ENCODE data around the gene CCDC187.
"Not testable (repeated sequence)": the region's sequence is repeated elsewhere in the genome, so short reads cannot be mapped to it uniquely, and the experiment has no call there.

The CCDC187 gene

GRCh38 chr9:136239135-136239982 is 64.5 kb downstream of the CCDC187 start:
- in situ Hi-C loops (cut with HindIII; ENCODE audit: low pct_unique_long_range_greater_than_20kb, low sequenced_read_pairs) = no loop called here
- no peak for DNase-seq (ENCODE audit: low read depth in 1 of 2, low spot score in 1 of 2)

GRCh38 chr9:136238342-136238732 is 65.6 kb downstream of the CCDC187 start:
- DNase-seq (ENCODE audit: low read depth in 1 of 2, low spot score in 1 of 2) = no peak
- in situ Hi-C loops (cut with HindIII; ENCODE audit: low pct_unique_long_range_greater_than_20kb, low sequenced_read_pairs) = no loop called here
- TF ChIP-seq JUND (IDR thresholded peaks at IDR 0.05; ENCODE audit: low read depth) = no peak

More at GRCh38 chr9:136239135-136239982, 64.5 kb downstream of the CCDC187 start:
- TF ChIP-seq JUND (IDR thresholded peaks at IDR 0.05; ENCODE audit: low read depth) = no peak

- TF ChIP-seq JUND (IDR thresholded peaks at IDR 0.05; ENCODE audit: low read depth) = no peak
- DNase-seq (ENCODE audit: low read depth in 1 of 2, low spot score in 1 of 2) = no peak
- in situ Hi-C loops (cut with HindIII; ENCODE audit: low pct_unique_long_range_greater_than_20kb, low sequenced_read_pairs) = no loop called here
Observed at GRCh38 chr9:136237486-136238341, 66.2 kb downstream of the CCDC187 start.

GRCh38 chr9:136236471-136237410 is 67.2 kb downstream of the CCDC187 start:
- DNase-seq (ENCODE audit: low read depth in 1 of 2, low spot score in 1 of 2); in situ Hi-C loops (cut with HindIII; ENCODE audit: low pct_unique_long_range_greater_than_20kb, low sequenced_read_pairs): not testable (repeated sequence)

GRCh38 chr9:136235709-136236455 is 68.0 kb downstream of the CCDC187 start:
- no peak for TF ChIP-seq JUND (IDR thresholded peaks at IDR 0.05; ENCODE audit: low read depth)
- in situ Hi-C loops (cut with HindIII; ENCODE audit: low pct_unique_long_range_greater_than_20kb, low sequenced_read_pairs) = no loop called here
- no peak for DNase-seq (ENCODE audit: low read depth in 1 of 2, low spot score in 1 of 2)

GRCh38 chr9:136235171-136235570 is 68.7 kb downstream of the CCDC187 start:
- in situ Hi-C loops (cut with HindIII; ENCODE audit: low pct_unique_long_range_greater_than_20kb, low sequenced_read_pairs) = no loop called here
- no peak for DNase-seq (ENCODE audit: low read depth in 1 of 2, low spot score in 1 of 2)
- no peak for TF ChIP-seq JUND (IDR thresholded peaks at IDR 0.05; ENCODE audit: low read depth)

- no peak for DNase-seq (ENCODE audit: low read depth in 1 of 2, low spot score in 1 of 2)
- no peak for TF ChIP-seq JUND (IDR thresholded peaks at IDR 0.05; ENCODE audit: low read depth)
- in situ Hi-C loops (cut with HindIII; ENCODE audit: low pct_unique_long_range_greater_than_20kb, low sequenced_read_pairs) = no loop called here
Observed at GRCh38 chr9:136234597-136234996, 69.3 kb downstream of the CCDC187 start.

GRCh38 chr9:136233868-136234267 is 70.0 kb downstream of the CCDC187 start:
- no peak for DNase-seq (ENCODE audit: low read depth in 1 of 2, low spot score in 1 of 2)
- in situ Hi-C loops (cut with HindIII; ENCODE audit: low pct_unique_long_range_greater_than_20kb, low sequenced_read_pairs) = no loop called here
- TF ChIP-seq JUND (IDR thresholded peaks at IDR 0.05; ENCODE audit: low read depth) = no peak

GRCh38 chr9:136233411-136233810 is 70.5 kb downstream of the CCDC187 start:
- in situ Hi-C loops (cut with HindIII; ENCODE audit: low pct_unique_long_range_greater_than_20kb, low sequenced_read_pairs) = no loop called here
- DNase-seq (ENCODE audit: low read depth in 1 of 2, low spot score in 1 of 2) = no peak
- TF ChIP-seq JUND (IDR thresholded peaks at IDR 0.05; ENCODE audit: low read depth) = no peak

- TF ChIP-seq JUND (IDR thresholded peaks at IDR 0.05; ENCODE audit: low read depth) = no peak
- in situ Hi-C loops (cut with HindIII; ENCODE audit: low pct_unique_long_range_greater_than_20kb, low sequenced_read_pairs) = no loop called here
- no peak for DNase-seq (ENCODE audit: low read depth in 1 of 2, low spot score in 1 of 2)
Observed at GRCh38 chr9:136232969-136233368, 70.9 kb downstream of the CCDC187 start.

GRCh38 chr9:136231478-136232297 is 72.2 kb downstream of the CCDC187 start:
- TF ChIP-seq JUND (IDR thresholded peaks at IDR 0.05; ENCODE audit: low read depth) = no peak
- DNase-seq (ENCODE audit: low read depth in 1 of 2, low spot score in 1 of 2) = no peak
- in situ Hi-C loops (cut with HindIII; ENCODE audit: low pct_unique_long_range_greater_than_20kb, low sequenced_read_pairs) = no loop called here

Data from T47D (cell line).